Measurements from ENCODE around the gene MACROD2.

Gene MACROD2

DNA sequence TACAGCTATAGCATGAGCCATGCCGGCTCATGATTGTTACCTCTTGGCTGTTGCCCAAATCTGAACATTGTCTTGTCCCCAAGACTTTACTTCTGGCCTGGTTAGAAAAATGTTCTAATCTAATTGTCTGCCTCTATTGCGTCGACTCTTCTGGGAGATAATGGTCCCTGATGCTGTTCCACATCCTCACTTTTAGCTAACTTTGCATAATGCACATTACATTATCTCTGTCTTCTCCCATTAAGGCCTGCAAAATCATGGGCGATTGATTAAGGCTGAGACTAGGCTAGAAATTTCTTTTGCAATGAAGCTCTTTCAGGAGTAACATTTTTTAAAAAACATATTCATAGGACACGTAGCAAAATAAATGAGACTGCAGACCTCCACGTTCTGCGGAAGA is 1616.9 kb downstream of the MACROD2 start:
- no peak for TF ChIP-seq FOXP2 (optimal IDR thresholded peaks at IDR 0.05; ENCODE audit: borderline replicate concordance, extremely low read depth, extremely low read length, insufficient read depth)

DNA sequence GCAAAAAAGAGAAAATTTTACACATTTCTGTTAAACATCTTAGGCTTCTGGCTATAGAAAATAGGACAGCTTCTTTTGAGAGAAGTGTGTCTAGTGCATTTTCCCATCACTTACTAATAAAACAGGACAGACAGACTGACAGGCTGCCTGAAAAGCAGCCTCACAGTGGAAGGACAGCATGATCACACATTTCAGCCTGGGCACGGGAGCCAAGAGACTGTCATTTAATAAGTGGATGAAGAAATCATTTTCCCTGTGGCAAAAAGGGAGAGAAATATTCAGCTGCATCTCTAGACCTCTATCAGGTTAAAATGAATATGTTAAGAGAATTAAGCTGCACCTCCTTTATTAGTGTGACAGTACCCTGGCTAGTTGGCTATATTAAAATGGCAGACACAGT is 1617.5 kb downstream of the MACROD2 start:
- TF ChIP-seq TAF1 (IDR thresholded peaks at IDR 0.05; ENCODE audit: borderline replicate concordance, insufficient read depth, low read length) (no peak), FOXP2 (optimal IDR thresholded peaks at IDR 0.05; ENCODE audit: borderline replicate concordance, extremely low read depth, extremely low read length, insufficient read depth) (no peak), POLR2AphosphoS5 (IDR thresholded peaks at IDR 0.05; ENCODE audit: low read depth, low read length) (no peak), SIN3A (IDR thresholded peaks at IDR 0.05; ENCODE audit: borderline replicate concordance, insufficient read depth, low read length) (no peak)
- TF ChIP-seq, protein P1, sequence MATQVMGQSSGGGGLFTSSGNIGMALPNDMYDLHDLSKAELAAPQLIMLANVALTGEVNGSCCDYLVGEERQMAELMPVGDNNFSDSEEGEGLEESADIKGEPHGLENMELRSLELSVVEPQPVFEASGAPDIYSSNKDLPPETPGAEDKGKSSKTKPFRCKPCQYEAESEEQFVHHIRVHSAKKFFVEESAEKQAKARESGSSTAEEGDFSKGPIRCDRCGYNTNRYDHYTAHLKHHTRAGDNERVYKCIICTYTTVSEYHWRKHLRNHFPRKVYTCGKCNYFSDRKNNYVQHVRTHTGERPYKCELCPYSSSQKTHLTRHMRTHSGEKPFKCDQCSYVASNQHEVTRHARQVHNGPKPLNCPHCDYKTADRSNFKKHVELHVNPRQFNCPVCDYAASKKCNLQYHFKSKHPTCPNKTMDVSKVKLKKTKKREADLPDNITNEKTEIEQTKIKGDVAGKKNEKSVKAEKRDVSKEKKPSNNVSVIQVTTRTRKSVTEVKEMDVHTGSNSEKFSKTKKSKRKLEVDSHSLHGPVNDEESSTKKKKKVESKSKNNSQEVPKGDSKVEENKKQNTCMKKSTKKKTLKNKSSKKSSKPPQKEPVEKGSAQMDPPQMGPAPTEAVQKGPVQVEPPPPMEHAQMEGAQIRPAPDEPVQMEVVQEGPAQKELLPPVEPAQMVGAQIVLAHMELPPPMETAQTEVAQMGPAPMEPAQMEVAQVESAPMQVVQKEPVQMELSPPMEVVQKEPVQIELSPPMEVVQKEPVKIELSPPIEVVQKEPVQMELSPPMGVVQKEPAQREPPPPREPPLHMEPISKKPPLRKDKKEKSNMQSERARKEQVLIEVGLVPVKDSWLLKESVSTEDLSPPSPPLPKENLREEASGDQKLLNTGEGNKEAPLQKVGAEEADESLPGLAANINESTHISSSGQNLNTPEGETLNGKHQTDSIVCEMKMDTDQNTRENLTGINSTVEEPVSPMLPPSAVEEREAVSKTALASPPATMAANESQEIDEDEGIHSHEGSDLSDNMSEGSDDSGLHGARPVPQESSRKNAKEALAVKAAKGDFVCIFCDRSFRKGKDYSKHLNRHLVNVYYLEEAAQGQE (IDR thresholded peaks at IDR 0.05; ENCODE audit: insufficient read depth in 1 of 2, low read depth in 2 of 2, low read length in 2 of 2) = no peak

DNA sequence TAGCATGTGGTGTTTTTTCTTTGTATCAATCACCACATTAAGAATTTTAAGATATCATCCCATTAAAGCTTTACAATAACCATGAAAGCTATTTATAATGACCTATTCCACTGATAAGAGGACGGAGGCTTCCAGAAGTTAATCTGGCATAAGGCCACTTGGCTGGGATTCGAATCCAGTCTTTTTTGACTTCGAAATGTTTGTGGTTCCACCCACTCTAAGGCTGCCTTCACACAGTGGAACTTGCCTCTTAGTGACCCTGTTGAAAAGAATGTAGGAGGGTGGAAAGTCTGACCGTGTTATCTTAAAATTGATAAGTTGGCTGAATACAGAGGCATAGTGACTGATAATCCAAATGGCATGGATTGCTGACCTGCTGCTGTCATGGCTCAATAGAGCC is 1618.2 kb downstream of the MACROD2 start:
- TF ChIP-seq TAF1 (IDR thresholded peaks at IDR 0.05; ENCODE audit: borderline replicate concordance, insufficient read depth, low read length) (no peak), SIN3A (IDR thresholded peaks at IDR 0.05; ENCODE audit: borderline replicate concordance, insufficient read depth, low read length) (no peak), POLR2AphosphoS5 (IDR thresholded peaks at IDR 0.05; ENCODE audit: low read depth, low read length) (no peak), FOXP2 (optimal IDR thresholded peaks at IDR 0.05; ENCODE audit: borderline replicate concordance, extremely low read depth, extremely low read length, insufficient read depth) (no peak)
- TF ChIP-seq, protein P1 (IDR thresholded peaks at IDR 0.05; ENCODE audit: insufficient read depth in 1 of 2, low read depth in 2 of 2, low read length in 2 of 2) = no peak

DNA sequence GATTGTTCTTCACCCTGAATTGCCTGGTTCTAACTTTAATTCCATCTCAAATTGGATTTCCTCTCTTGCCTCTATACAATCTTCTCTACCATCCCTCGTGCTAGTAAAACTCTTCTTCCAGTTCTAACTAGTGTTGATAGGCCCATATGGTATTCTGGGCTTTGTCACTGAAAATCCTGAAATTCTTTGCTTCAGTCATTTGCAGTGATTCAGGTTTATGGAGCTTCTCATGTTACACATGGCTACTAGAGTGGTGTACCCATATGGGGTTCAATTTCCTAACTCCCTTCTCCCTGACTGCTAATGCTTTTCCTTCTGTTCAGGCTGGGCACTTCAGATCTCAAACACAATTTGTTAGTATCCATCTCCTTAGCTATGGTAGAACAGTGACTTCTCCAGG is 1621.3 kb downstream of the MACROD2 start:
- TF ChIP-seq FOXP2 (optimal IDR thresholded peaks at IDR 0.05; ENCODE audit: borderline replicate concordance, extremely low read depth, extremely low read length, insufficient read depth) = no peak

DNA sequence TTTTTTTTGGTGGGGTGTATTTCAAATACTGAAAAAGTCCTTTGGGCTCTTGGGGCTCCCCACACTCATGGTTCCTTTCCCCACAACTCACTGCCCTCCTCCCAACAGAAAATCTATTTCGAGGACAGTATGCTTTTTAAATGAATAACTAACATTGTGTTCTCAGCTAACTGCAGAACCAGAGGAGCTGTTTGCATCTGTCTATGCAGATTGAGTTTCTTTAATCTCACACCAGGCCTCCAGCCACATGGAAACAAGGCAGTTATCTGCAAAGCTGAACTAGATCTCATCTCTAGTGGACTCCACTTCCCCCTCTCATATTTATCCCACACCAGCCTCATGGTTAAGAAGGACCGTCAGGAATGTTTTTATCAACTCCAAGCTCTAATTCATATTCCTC is 1622.8 kb downstream of the MACROD2 start:
- TF ChIP-seq POLR2AphosphoS5 (IDR thresholded peaks at IDR 0.05; ENCODE audit: low read depth, low read length) (no peak), FOXP2 (optimal IDR thresholded peaks at IDR 0.05; ENCODE audit: borderline replicate concordance, extremely low read depth, extremely low read length, insufficient read depth) (no peak), TAF1 (IDR thresholded peaks at IDR 0.05; ENCODE audit: borderline replicate concordance, insufficient read depth, low read length) (no peak)
- TF ChIP-seq, protein P1 (IDR thresholded peaks at IDR 0.05; ENCODE audit: insufficient read depth in 1 of 2, low read depth in 2 of 2, low read length in 2 of 2) = no peak

DNA sequence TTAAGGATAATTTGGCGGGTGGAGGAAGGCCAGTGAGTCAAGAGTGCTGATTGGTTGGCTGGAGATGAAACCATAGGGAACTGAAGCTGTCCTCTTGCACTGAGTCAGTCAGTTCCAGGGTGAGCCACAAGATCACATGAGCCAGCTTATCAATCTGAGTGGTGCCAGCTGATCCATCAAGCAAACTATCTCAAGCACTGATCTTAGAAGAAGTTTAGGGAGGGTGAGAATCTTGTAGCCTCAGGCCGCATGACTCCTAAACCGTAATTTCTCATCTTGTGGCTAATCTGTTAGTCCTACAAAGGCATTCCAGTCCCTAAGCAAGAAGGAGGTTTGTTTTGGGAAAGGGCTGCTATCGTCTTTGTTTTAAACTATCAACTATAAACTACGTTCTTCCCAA is 1623.6 kb downstream of the MACROD2 start:
- TF ChIP-seq FOXP2 (optimal IDR thresholded peaks at IDR 0.05; ENCODE audit: borderline replicate concordance, extremely low read depth, extremely low read length, insufficient read depth) = no peak
- TF ChIP-seq SIN3A (IDR thresholded peaks at IDR 0.05; ENCODE audit: borderline replicate concordance, insufficient read depth, low read length) = no peak
- TF ChIP-seq, protein P1 (IDR thresholded peaks at IDR 0.05; ENCODE audit: insufficient read depth in 1 of 2, low read depth in 2 of 2, low read length in 2 of 2) = no peak
- TF ChIP-seq TAF1 (IDR thresholded peaks at IDR 0.05; ENCODE audit: borderline replicate concordance, insufficient read depth, low read length) = no peak
- TF ChIP-seq POLR2AphosphoS5 (IDR thresholded peaks at IDR 0.05; ENCODE audit: low read depth, low read length) = no peak
